HCT116 (cell line): ENCODE results near the gene APOA5. TPM values are rescaled to one million over a fixed set of nuclear protein-coding genes. Genes with fewer than 3 reads are reported as not detected.

Source experiments
- ATAC-seq: fragments of 200-7000 bp; cut with Tn5 transposase; 2 replicates; pipeline ENCODE4 v1.9.1; 2020; ENCODE audit warnings: mild to moderate bottlenecking, moderate library complexity
- BruUV-seq: library from RNA; stranded (reverse); fragments of 400-500 nt; replicated peaks from 2 replicates; lab custom pipeline; 2021; lab: Mats Ljungman, UMichigan
- CTCF ChIA-PET: fragments of 300-600 bp; sonication (Branson Sonifier 250); formaldehyde crosslinking; loops from one replicate; lab custom pipeline; 2021; ENCODE audit warnings: antibody characterized with exemption; lab: Charles Lee
- POLR2A ChIA-PET: fragments of 300-600, 350-600 bp; sonication (Branson Sonifier 250); formaldehyde crosslinking; loops from one replicate; lab custom pipeline; 2021; ENCODE audit warnings: antibody characterized with exemption; lab: Charles Lee
- RAD21 ChIA-PET, 2 experiments: fragments of 300-600 bp; sonication (Branson Sonifier 250); formaldehyde crosslinking; loops; one replicate each; lab custom pipeline; 2023; ENCODE audit warnings: low total read pairs in 2 of 2; ENCODE audit not compliant: uncharacterized antibody in 2 of 2, unreplicated experiment in 2 of 2, low non-redundant PET in 1 of 2; lab: Charles Lee
- DNase-seq: peaks from one replicate; pipeline ENCODE4 v3.0.0-alpha.2; 2010; ENCODE audit warnings: low read depth, low spot score
- H2AFZ ChIP-seq: fragments of 200-600 bp; shearing (Covaris generic), sonication (generic); 2 replicates; pipeline ENCODE4 v1.6.1; 2017; ENCODE audit warnings: low read depth, mixed run types, mixed read lengths, antibody characterized with exemption, low read length; ENCODE audit not compliant: poor library complexity, severe bottlenecking
- H3K27ac ChIP-seq: 2 replicates; pipeline ENCODE4 v1.5.1; 2012; ENCODE audit warnings: low read depth, low read length
- H3K27me3 ChIP-seq: fragments of 200-600 bp; sonication (generic); 2 replicates; pipeline ENCODE4 v1.6.1; 2016; ENCODE audit warnings: mixed run types, low read length, mixed read lengths; ENCODE audit not compliant: insufficient read depth
- H3K36me3 ChIP-seq, 2 experiments: fragments of 200-500 bp in 1 of 2; fragments of 200-600 bp in 1 of 2; sonication (Bioruptor generic) in 1 of 2; sonication (generic) in 1 of 2; 2 replicates each; pipeline versions ENCODE4 v1.5.1 to v1.6.1; 2014 to 2016; ENCODE audit warnings: low read length in 2 of 2, inconsistent platforms in 1 of 2, mixed read lengths in 1 of 2, mixed run types in 1 of 2; ENCODE audit not compliant: insufficient read depth in 2 of 2, control insufficient read depth in 1 of 2
- H3K4me1 ChIP-seq, 2 experiments: fragments of 200-600 bp in 1 of 2; sonication (generic) in 1 of 2; 2 replicates each; pipeline versions ENCODE4 v1.5.1 to v1.6.1; 2012 to 2017; ENCODE audit warnings: low read length in 2 of 2, inconsistent platforms in 1 of 2, mild to moderate bottlenecking in 1 of 2, mixed read lengths in 1 of 2, mixed run types in 1 of 2, moderate library complexity in 1 of 2; ENCODE audit not compliant: insufficient read depth in 2 of 2, control insufficient read depth in 1 of 2
- H3K4me2 ChIP-seq: fragments of 200-600 bp; sonication (generic); 2 replicates; pipeline ENCODE4 v1.6.1; 2017; ENCODE audit warnings: mixed run types, low read length, mixed read lengths
- H3K4me3 ChIP-seq, 2 experiments: fragments of 200-600 bp in 1 of 2; sonication (generic) in 1 of 2; replicated peaks in 1 of 2; 2 replicates each; pipeline ENCODE4 v1.5.1; 2011 to 2016; ENCODE audit warnings: low read length in 2 of 2, control low read depth in 1 of 2, low read depth in 1 of 2, mild to moderate bottlenecking in 1 of 2, mixed read lengths in 1 of 2, mixed run types in 1 of 2
- H3K79me2 ChIP-seq: fragments of 200-600 bp; sonication (generic); 2 replicates; pipeline ENCODE4 v1.6.1; 2017; ENCODE audit warnings: mild to moderate bottlenecking, mixed run types, low read length, moderate library complexity, mixed read lengths; ENCODE audit not compliant: insufficient read depth
- H3K9ac ChIP-seq: fragments of 200-600 bp; sonication (generic); 2 replicates; pipeline ENCODE4 v1.6.1; 2016; ENCODE audit warnings: low read length, mixed read lengths
- H3K9me2 ChIP-seq: fragments of 200-600 bp; sonication (generic), shearing (Covaris generic); 2 replicates; pipeline ENCODE4 v1.6.1; 2017; ENCODE audit warnings: mixed run types, mild to moderate bottlenecking, moderate library complexity; ENCODE audit not compliant: insufficient read depth
- H3K9me3 ChIP-seq, 2 experiments: fragments of 200-500 bp in 1 of 2; fragments of 200-600 bp in 1 of 2; sonication (Bioruptor generic) in 1 of 2; sonication (generic) in 1 of 2; 2 replicates each; pipeline ENCODE4 v1.6.1; 2014 to 2017; ENCODE audit warnings: low read length in 2 of 2, mixed read lengths in 2 of 2, inconsistent platforms in 1 of 2, low read depth in 1 of 2, mild to moderate bottlenecking in 1 of 2, mixed run types in 1 of 2, moderate library complexity in 1 of 2; ENCODE audit not compliant: control insufficient read depth in 1 of 2, insufficient read depth in 1 of 2
- H4K20me1 ChIP-seq: fragments of 200-600 bp; sonication (generic), shearing (Covaris generic); 2 replicates; pipeline ENCODE4 v1.6.1; 2017; ENCODE audit warnings: mixed run types, mild to moderate bottlenecking, moderate library complexity; ENCODE audit not compliant: insufficient read depth
- EGR1 ChIP-seq: IDR thresholded peaks from 2 replicates; pipeline ENCODE4 v1.6.1; 2012; ENCODE audit warnings: low read depth
- ELF1 ChIP-seq: IDR thresholded peaks from 2 replicates; pipeline ENCODE4 v1.6.1; 2012; ENCODE audit warnings: low read depth, borderline replicate concordance
- EZH2 ChIP-seq: fragments of 200-600 bp; sonication (generic); IDR thresholded peaks from 2 replicates; pipeline ENCODE4 v1.6.1; 2017; ENCODE audit warnings: antibody characterized with exemption, mixed run types
- EZH2phosphoT487 ChIP-seq: fragments of 200-600 bp; IDR thresholded peaks from 2 replicates; pipeline ENCODE4 v1.6.1; 2018; ENCODE audit warnings: antibody characterized with exemption, borderline replicate concordance
- JUND ChIP-seq: IDR thresholded peaks from 2 replicates; pipeline ENCODE4 v1.6.1; 2012
- TCF7L2 ChIP-seq: IDR thresholded peaks from 2 replicates; pipeline ENCODE4 v1.7.0; 2011; ENCODE audit warnings: borderline replicate concordance, inconsistent platforms; ENCODE audit not compliant: insufficient read depth, insufficient read length; ENCODE audit errors: extremely low read depth
- YY1 ChIP-seq: IDR thresholded peaks from 2 replicates; pipeline ENCODE4 v1.6.1; 2011; ENCODE audit warnings: low read length, low read depth, moderate library complexity, mild to moderate bottlenecking; ENCODE audit not compliant: insufficient replicate concordance; ENCODE audit errors: extremely low read depth
- ZBTB33 ChIP-seq: IDR thresholded peaks from 2 replicates; pipeline ENCODE4 v1.6.1; 2011; ENCODE audit warnings: mild to moderate bottlenecking, low read length, moderate library complexity; ENCODE audit not compliant: insufficient replicate concordance; ENCODE audit errors: extremely low read depth
- ZFX ChIP-seq: fragments of 450-650 bp; IDR thresholded peaks from 2 replicates; pipeline ENCODE4 v1.6.1; 2017
- ZNF274 ChIP-seq: fragments of 200-500 bp; sonication (Bioruptor generic); IDR thresholded peaks from 2 replicates; pipeline ENCODE4 v1.6.1; 2014; ENCODE audit warnings: mild to moderate bottlenecking, low read depth, low read length, inconsistent platforms
- intact Hi-C: fragments of 100-400 bp; cut with micrococcal nuclease; formaldehyde crosslinking; loops from 2 replicates; pipeline ENCODE4 v1.10.0; 2022
- total RNA-seq: library from RNA; stranded (reverse); gene quantifications from one replicate; pipeline ENCODE4 v1.2.1, GENCODE V29; 2021; ENCODE audit not compliant: unreplicated experiment

Gene APOA5
- total RNA-seq, 1 experiment from 2014 or later: 0.12 TPM

- Histone ChIP-seq H3K27ac (no peak overlapping the region), H3K9ac (no peak overlapping the region), H3K4me3 (no peak overlapping the region), H3K4me2 (no peak overlapping the region), H3K36me3 (no peaks in the 10 kb centered on the region), H4K20me1 (no peaks in the 10 kb centered on the region), H3K9me3 (no peaks in the 10 kb centered on the region), H2AFZ (no peak overlapping the region), H3K79me2 (no peaks in the 10 kb centered on the region), H3K9me2 (no peaks in the 10 kb centered on the region), H3K4me1 (peaks cover 0 to 24% of the 10 kb centered on the region in 2 experiments; a peak in 2 of 4 replicates), H3K27me3 (no peaks in the 10 kb centered on the region)
- no peak for ATAC-seq
- TF ChIP-seq ZNF274 (no peak), EZH2phosphoT487 (no peak), YY1 (no peak), ELF1 (no peak), JUND (no peak), TCF7L2 (no peak), ZFX (no peak), EZH2 (no peak), ZBTB33 (no peak), EGR1 (no peak)
- no peak for DNase-seq
- no TSS peak for BruUV-seq
- ChIA-PET RAD21 (no interaction called here), POLR2A (no interaction called here), CTCF (no interaction called here)
- intact Hi-C loops: loop anchor here (5.0 kb wide), 1 partner anchor 432 kb away; no protein-coding TSS in a partner anchor
Observed at GRCh38 chr11:116794851-116795250, 3.2 kb upstream of the APOA5 start.
